GM12878 (cell line): ENCODE measurements around the gene LRBA. TPM values are rescaled to one million over a fixed set of nuclear protein-coding genes. Genes with fewer than 3 reads are reported as not detected.

Experiments used
- ATAC-seq: fragments of 200-7000 bp; cut with Tn5 transposase; 3 replicates; pipeline ENCODE4 v1.9.1; 2020; ENCODE audit warnings: mild to moderate bottlenecking, moderate library complexity
- BruUV-seq: library from RNA; stranded (reverse); fragments of 400-500 nt; replicated peaks from 2 replicates; lab custom pipeline; 2021; lab: Mats Ljungman, UMichigan
- CTCF ChIA-PET: fragments of 300-600 bp; sonication (Branson Sonifier 250); formaldehyde crosslinking; extraction: SDS; loops from one replicate; lab custom pipeline; 2021; ENCODE audit warnings: inconsistent platforms; lab: Yijun Ruan, JAX
- POLR2A ChIA-PET: fragments of 350-600 bp; formaldehyde crosslinking; extraction: SDS; loops from one replicate; lab custom pipeline; 2021; ENCODE audit warnings: inconsistent platforms; lab: Charles Lee
- RAD21 ChIA-PET: fragments of 300-600 bp; sonication (Branson Sonifier 250); formaldehyde crosslinking; loops from one replicate; lab custom pipeline; 2023; ENCODE audit warnings: antibody characterized with exemption; ENCODE audit not compliant: unreplicated experiment; lab: Charles Lee
- SMC1A ChIA-PET: fragments of 300-600 bp; sonication (Branson Sonifier 250); formaldehyde crosslinking; loops from one replicate; lab custom pipeline; 2023; ENCODE audit not compliant: unreplicated experiment, uncharacterized antibody; lab: Charles Lee
- DNase-seq: peaks from one replicate; pipeline ENCODE4 v3.0.0-alpha.2; 2011; ENCODE audit warnings: low read depth, low spot score
- FAIRE-seq: peaks from 3 replicates; lab custom pipeline; 2011; peaks lifted over from hg19 to GRCh38; lab: Jason Lieb, UNC
- H2AFZ ChIP-seq: 2 replicates; pipeline ENCODE4 v1.6.0; 2011; ENCODE audit warnings: low read depth, low read length, control low read depth; ENCODE audit not compliant: control insufficient read depth
- H3K27ac ChIP-seq: 2 replicates; pipeline ENCODE4 v1.5.1; 2011; ENCODE audit warnings: control low read depth; ENCODE audit not compliant: control insufficient read depth, insufficient read depth
- H3K27me3 ChIP-seq, 2 experiments: replicated peaks in 1 of 2; 2 replicates each; pipeline versions ENCODE4 v1.6.0 to v1.6.1; 2011; ENCODE audit warnings: low read length in 1 of 2; ENCODE audit not compliant: control insufficient read depth in 2 of 2, insufficient read depth in 2 of 2
- H3K36me3 ChIP-seq, 2 experiments: 2 replicates each; pipeline ENCODE4 v1.5.1; 2011; ENCODE audit warnings: low read length in 1 of 2; ENCODE audit not compliant: control insufficient read depth in 2 of 2, insufficient read depth in 2 of 2
- H3K4me1 ChIP-seq: 2 replicates; pipeline ENCODE4 v1.6.1; 2011; ENCODE audit warnings: mild to moderate bottlenecking, low read length, moderate library complexity, mixed read lengths; ENCODE audit not compliant: control insufficient read depth, insufficient read depth
- H3K4me2 ChIP-seq: 2 replicates; pipeline ENCODE4 v1.6.0; 2011; ENCODE audit warnings: control low read depth; ENCODE audit not compliant: control insufficient read depth, insufficient read depth
- H3K4me3 ChIP-seq: fragments of 200-600 bp; sonication (generic); 2 replicates; pipeline ENCODE4 v1.5.1; 2016
- H3K79me2 ChIP-seq: 2 replicates; pipeline ENCODE4 v1.6.0; 2011; ENCODE audit warnings: low read length; ENCODE audit not compliant: control insufficient read depth, insufficient read depth
- H3K9ac ChIP-seq: 2 replicates; pipeline ENCODE4 v1.8.0; 2011; ENCODE audit warnings: low read length, control low read depth, mixed read lengths; ENCODE audit not compliant: control insufficient read depth, insufficient read depth
- H3K9me3 ChIP-seq: replicated peaks from 3 replicates; pipeline ENCODE4 v1.5.1; 2011; ENCODE audit warnings: mild to moderate bottlenecking, low read length; ENCODE audit not compliant: control insufficient read depth, insufficient read depth
- H4K20me1 ChIP-seq: 2 replicates; pipeline ENCODE4 v1.6.0; 2011; ENCODE audit not compliant: control insufficient read depth, insufficient read depth
- CHD2 ChIP-seq: IDR thresholded peaks from 2 replicates; pipeline ENCODE4 v1.6.1; 2011; ENCODE audit warnings: low read depth, low read length, improper control_type of control experiment, borderline replicate concordance
- FOXK2 ChIP-seq: fragments of 450-650 bp; IDR thresholded peaks from 2 replicates; pipeline ENCODE4 v1.6.1; 2017; ENCODE audit warnings: mild to moderate bottlenecking, moderate library complexity
- IKZF2 ChIP-seq, 2 experiments: fragments of 450-650 bp; IDR thresholded peaks; 2 replicates each; pipeline ENCODE4 v1.6.1; 2017; ENCODE audit warnings: mild to moderate bottlenecking in 2 of 2, moderate library complexity in 2 of 2
- KAT2A ChIP-seq: conservative IDR thresholded peaks from 2 replicates; pipeline ENCODE4 v1.6.1; 2011; ENCODE audit warnings: low read depth, low read length; ENCODE audit not compliant: control insufficient read depth
- MEF2B ChIP-seq: fragments of 450-650 bp; IDR thresholded peaks from 2 replicates; pipeline ENCODE4 v1.6.1; 2018; ENCODE audit warnings: mild to moderate bottlenecking, moderate library complexity; ENCODE audit not compliant: partially characterized antibody, poor library complexity, severe bottlenecking
- MXI1 ChIP-seq: fragments of 150-350 bp; IDR thresholded peaks from 2 replicates; pipeline ENCODE4 v1.6.1; 2011; ENCODE audit warnings: low read depth, mild to moderate bottlenecking, inconsistent platforms, low read length, improper control_type of control experiment
- SMAD1 ChIP-seq: fragments of 450-650 bp; IDR thresholded peaks from 2 replicates; pipeline ENCODE4 v1.6.1; 2018; ENCODE audit warnings: mild to moderate bottlenecking, low read depth; ENCODE audit not compliant: partially characterized antibody
- SREBF2 ChIP-seq: IDR thresholded peaks from 2 replicates; pipeline ENCODE4 v1.6.1; 2012; ENCODE audit warnings: mild to moderate bottlenecking, low read length
- TCF7 ChIP-seq: IDR thresholded peaks from 2 replicates; pipeline ENCODE4 v1.6.1; 2014; ENCODE audit warnings: antibody characterized with exemption, borderline replicate concordance
- ZNF687 ChIP-seq: fragments of 450-650 bp; IDR thresholded peaks from 2 replicates; pipeline ENCODE4 v1.6.1; 2017; ENCODE audit warnings: mild to moderate bottlenecking, moderate library complexity
- ZSCAN29 ChIP-seq: fragments of 450-650 bp; IDR thresholded peaks from 2 replicates; pipeline ENCODE4 v1.6.1; 2017; ENCODE audit warnings: mild to moderate bottlenecking, moderate library complexity
- WGBS: methylation state at CpG from one replicate; pipeline ENCODE4 v1.1.6; 2016; ENCODE audit warnings: low lambda C conversion rate; ENCODE audit not compliant: insufficient replicate concordance, insufficient coverage; ENCODE audit errors: missing lambda C conversion rate; 5-methylcytosine and 5-hydroxymethylcytosine counted together
- in situ Hi-C: fragments of 300-500 bp; cut with MboI; formaldehyde crosslinking; loops from 9 replicates; pipeline ENCODE4 v1.14.3; 2018; ENCODE audit warnings: mixed read lengths
- intact Hi-C: fragments of 100-400 bp; cut with micrococcal nuclease; formaldehyde crosslinking; loops from one replicate; pipeline ENCODE4 v1.14.2; 2022; ENCODE audit not compliant: unreplicated experiment
- polyA plus RNA-seq, 11 experiments: library from polyadenylated mRNA; depleted of rRNA in 4 of 11; unstranded in 6 of 11; stranded (reverse) in 5 of 11; fragments of >200 nt; fragmentation: Nextera tagmentation in 4 of 11; fragmentation: Illumina TruSeq in 1 of 11; extraction: Ambion mirVana in 4 of 11; extraction: Trizol in 1 of 11; gene quantifications; 1 replicate in 1 of 11; 2 replicates in 10 of 11; pipeline versions ENCODE4 v1.2.1 to v1.2.3, GENCODE V29; 2011 to 2016; ENCODE audit warnings: inconsistent platforms in 2 of 11, missing spikeins in 2 of 11, low read depth in 1 of 11
- total RNA-seq, 4 experiments: library from RNA; depleted of rRNA in 3 of 4; stranded (reverse); fragments of >200 nt in 3 of 4; fragmentation: Illumina TruSeq in 1 of 4; extraction: Trizol in 1 of 4; gene quantifications; 2 replicates each; pipeline versions ENCODE4 v1.2.1 to v1.2.3, GENCODE V29; 2013 to 2021
- TF ChIP-seq, protein P1 (sequence below): IDR thresholded peaks from 2 replicates; pipeline ENCODE4 v1.6.1; 2012; ENCODE audit warnings: low read length, inconsistent platforms
- TF ChIP-seq, protein P2 (sequence below), 3 experiments: IDR thresholded peaks in 2 of 3; conservative IDR thresholded peaks in 1 of 3; 2 replicates each; pipeline ENCODE4 v1.5.1; 2011; ENCODE audit warnings: low read depth in 3 of 3, low read length in 3 of 3, mild to moderate bottlenecking in 3 of 3, control low read depth in 2 of 3, moderate library complexity in 2 of 3, inconsistent platforms in 1 of 3, mixed read lengths in 1 of 3; ENCODE audit not compliant: control insufficient read depth in 2 of 3, insufficient read depth in 1 of 3; ENCODE audit errors: extremely low read depth in 1 of 3

The LRBA gene
- total and polyA plus RNA-seq, 10 of the 15 experiments (the other 5 are each of a cell fraction or from before 2014, with no cell fraction given), result 20.3 to 93.4 (median 55.0) TPM

GRCh38 chr4:150315175-150315574, 699.9 kb downstream of the LRBA start:
- Histone ChIP-seq H4K20me1 (no peaks in the 10 kb centered on the region), H3K36me3 (no peaks in the 10 kb centered on the region; a peak in 1 of 4 replicates), H3K4me1 (no peaks in the 10 kb centered on the region), H3K27ac (no peak overlapping the region), H3K4me3 (no peak overlapping the region), H3K79me2 (no peaks in the 10 kb centered on the region), H3K9ac (no peak overlapping the region), H2AFZ (no peak overlapping the region), H3K9me3 (no peaks in the 10 kb centered on the region), H3K27me3 (no peaks in the 10 kb centered on the region), H3K4me2 (no peak overlapping the region)
- intact Hi-C loops, result no loop called here
- no peak for DNase-seq
- ChIA-PET POLR2A (no interaction called here), RAD21 (interaction anchor here (0.9 to 1.2 kb wide), 2 partner anchors 361 to 552 kb away, joined by 3 to 4 read pairs; no protein-coding TSS in a partner anchor), CTCF (interaction anchor here (0.6 to 1.5 kb wide), 2 partner anchors 15 to 226 kb away, joined by 3 read pairs; no protein-coding TSS in a partner anchor), SMC1A (interaction anchor here (0.8 to 1.6 kb wide), 5 partner anchors 8 to 281 kb away, joined by 3 read pairs; no protein-coding TSS in a partner anchor)
- no peak for FAIRE-seq
- 91% methylated on average over 8 of the region's 8 CpGs for WGBS
- in situ Hi-C loops, result no loop called here
- ATAC-seq, result no peak
- BruUV-seq, result no TSS peak
- no peak for TF ChIP-seq MXI1
- TF ChIP-seq ZNF687, result no peak
- TF ChIP-seq IKZF2 (IDR thresholded peaks at IDR 0.05), result no peak
- TF ChIP-seq SREBF2, result no peak
- TF ChIP-seq MEF2B, result no peak
- no peak for TF ChIP-seq CHD2
- no peak for TF ChIP-seq TCF7
- TF ChIP-seq, protein P1, sequence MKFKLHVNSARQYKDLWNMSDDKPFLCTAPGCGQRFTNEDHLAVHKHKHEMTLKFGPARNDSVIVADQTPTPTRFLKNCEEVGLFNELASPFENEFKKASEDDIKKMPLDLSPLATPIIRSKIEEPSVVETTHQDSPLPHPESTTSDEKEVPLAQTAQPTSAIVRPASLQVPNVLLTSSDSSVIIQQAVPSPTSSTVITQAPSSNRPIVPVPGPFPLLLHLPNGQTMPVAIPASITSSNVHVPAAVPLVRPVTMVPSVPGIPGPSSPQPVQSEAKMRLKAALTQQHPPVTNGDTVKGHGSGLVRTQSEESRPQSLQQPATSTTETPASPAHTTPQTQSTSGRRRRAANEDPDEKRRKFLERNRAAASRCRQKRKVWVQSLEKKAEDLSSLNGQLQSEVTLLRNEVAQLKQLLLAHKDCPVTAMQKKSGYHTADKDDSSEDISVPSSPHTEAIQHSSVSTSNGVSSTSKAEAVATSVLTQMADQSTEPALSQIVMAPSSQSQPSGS, result no peak
- no peak for TF ChIP-seq ZSCAN29
- TF ChIP-seq KAT2A, result no peak
- no peak for TF ChIP-seq FOXK2
- TF ChIP-seq, protein P2, sequence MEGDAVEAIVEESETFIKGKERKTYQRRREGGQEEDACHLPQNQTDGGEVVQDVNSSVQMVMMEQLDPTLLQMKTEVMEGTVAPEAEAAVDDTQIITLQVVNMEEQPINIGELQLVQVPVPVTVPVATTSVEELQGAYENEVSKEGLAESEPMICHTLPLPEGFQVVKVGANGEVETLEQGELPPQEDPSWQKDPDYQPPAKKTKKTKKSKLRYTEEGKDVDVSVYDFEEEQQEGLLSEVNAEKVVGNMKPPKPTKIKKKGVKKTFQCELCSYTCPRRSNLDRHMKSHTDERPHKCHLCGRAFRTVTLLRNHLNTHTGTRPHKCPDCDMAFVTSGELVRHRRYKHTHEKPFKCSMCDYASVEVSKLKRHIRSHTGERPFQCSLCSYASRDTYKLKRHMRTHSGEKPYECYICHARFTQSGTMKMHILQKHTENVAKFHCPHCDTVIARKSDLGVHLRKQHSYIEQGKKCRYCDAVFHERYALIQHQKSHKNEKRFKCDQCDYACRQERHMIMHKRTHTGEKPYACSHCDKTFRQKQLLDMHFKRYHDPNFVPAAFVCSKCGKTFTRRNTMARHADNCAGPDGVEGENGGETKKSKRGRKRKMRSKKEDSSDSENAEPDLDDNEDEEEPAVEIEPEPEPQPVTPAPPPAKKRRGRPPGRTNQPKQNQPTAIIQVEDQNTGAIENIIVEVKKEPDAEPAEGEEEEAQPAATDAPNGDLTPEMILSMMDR (IDR thresholded peaks at IDR 0.05 in 2 of 3, conservative IDR thresholded peaks at IDR 0.05 in 1 of 3; ENCODE audit: control insufficient read depth in 2 of 3, extremely low read depth in 1 of 3, insufficient read depth in 1 of 3, low read depth in 3 of 3, low read length in 3 of 3), result no peak
- no peak for TF ChIP-seq SMAD1
